GM12878 (cell line): ENCODE results near the gene RASGRF1. TPM values are rescaled to one million over a fixed set of nuclear protein-coding genes. Genes with fewer than 3 reads are reported as not detected.

Experiments used
- ATAC-seq: fragments of 200-7000 bp; cut with Tn5 transposase; 3 replicates; pipeline ENCODE4 v1.9.1; 2020; ENCODE audit warnings: mild to moderate bottlenecking, moderate library complexity
- BruUV-seq: library from RNA; stranded (reverse); fragments of 400-500 nt; replicated peaks from 2 replicates; lab custom pipeline; 2021; lab: Mats Ljungman, UMichigan
- CTCF ChIA-PET: fragments of 300-600 bp; sonication (Branson Sonifier 250); formaldehyde crosslinking; extraction: SDS; loops from one replicate; lab custom pipeline; 2021; ENCODE audit warnings: inconsistent platforms; lab: Yijun Ruan, JAX
- POLR2A ChIA-PET: fragments of 350-600 bp; formaldehyde crosslinking; extraction: SDS; loops from one replicate; lab custom pipeline; 2021; ENCODE audit warnings: inconsistent platforms; lab: Charles Lee
- RAD21 ChIA-PET: fragments of 300-600 bp; sonication (Branson Sonifier 250); formaldehyde crosslinking; loops from one replicate; lab custom pipeline; 2023; ENCODE audit warnings: antibody characterized with exemption; ENCODE audit not compliant: unreplicated experiment; lab: Charles Lee
- SMC1A ChIA-PET: fragments of 300-600 bp; sonication (Branson Sonifier 250); formaldehyde crosslinking; loops from one replicate; lab custom pipeline; 2023; ENCODE audit not compliant: unreplicated experiment, uncharacterized antibody; lab: Charles Lee
- DNase-seq: peaks from one replicate; pipeline ENCODE4 v3.0.0-alpha.2; 2011; ENCODE audit warnings: low read depth, low spot score
- FAIRE-seq: peaks from 3 replicates; lab custom pipeline; 2011; peaks lifted over from hg19 to GRCh38; lab: Jason Lieb, UNC
- H2AFZ ChIP-seq: 2 replicates; pipeline ENCODE4 v1.6.0; 2011; ENCODE audit warnings: low read depth, low read length, control low read depth; ENCODE audit not compliant: control insufficient read depth
- H3K27ac ChIP-seq: 2 replicates; pipeline ENCODE4 v1.5.1; 2011; ENCODE audit warnings: control low read depth; ENCODE audit not compliant: control insufficient read depth, insufficient read depth
- H3K27me3 ChIP-seq, 2 experiments: replicated peaks in 1 of 2; 2 replicates each; pipeline versions ENCODE4 v1.6.0 to v1.6.1; 2011; ENCODE audit warnings: low read length in 1 of 2; ENCODE audit not compliant: control insufficient read depth in 2 of 2, insufficient read depth in 2 of 2
- H3K36me3 ChIP-seq, 2 experiments: 2 replicates each; pipeline ENCODE4 v1.5.1; 2011; ENCODE audit warnings: low read length in 1 of 2; ENCODE audit not compliant: control insufficient read depth in 2 of 2, insufficient read depth in 2 of 2
- H3K4me1 ChIP-seq: 2 replicates; pipeline ENCODE4 v1.6.1; 2011; ENCODE audit warnings: mild to moderate bottlenecking, low read length, moderate library complexity, mixed read lengths; ENCODE audit not compliant: control insufficient read depth, insufficient read depth
- H3K4me2 ChIP-seq: 2 replicates; pipeline ENCODE4 v1.6.0; 2011; ENCODE audit warnings: control low read depth; ENCODE audit not compliant: control insufficient read depth, insufficient read depth
- H3K4me3 ChIP-seq: fragments of 200-600 bp; sonication (generic); 2 replicates; pipeline ENCODE4 v1.5.1; 2016
- H3K79me2 ChIP-seq: 2 replicates; pipeline ENCODE4 v1.6.0; 2011; ENCODE audit warnings: low read length; ENCODE audit not compliant: control insufficient read depth, insufficient read depth
- H3K9ac ChIP-seq: 2 replicates; pipeline ENCODE4 v1.8.0; 2011; ENCODE audit warnings: low read length, control low read depth, mixed read lengths; ENCODE audit not compliant: control insufficient read depth, insufficient read depth
- H3K9me3 ChIP-seq: replicated peaks from 3 replicates; pipeline ENCODE4 v1.5.1; 2011; ENCODE audit warnings: mild to moderate bottlenecking, low read length; ENCODE audit not compliant: control insufficient read depth, insufficient read depth
- H4K20me1 ChIP-seq: 2 replicates; pipeline ENCODE4 v1.6.0; 2011; ENCODE audit not compliant: control insufficient read depth, insufficient read depth
- POLR2A ChIP-seq: IDR thresholded peaks from 2 replicates; pipeline ENCODE4 v1.6.1; 2011; ENCODE audit warnings: low read depth, mild to moderate bottlenecking, low read length
- WGBS: methylation state at CpG from one replicate; pipeline ENCODE4 v1.1.6; 2016; ENCODE audit warnings: low lambda C conversion rate; ENCODE audit not compliant: insufficient replicate concordance, insufficient coverage; ENCODE audit errors: missing lambda C conversion rate; 5-methylcytosine and 5-hydroxymethylcytosine counted together
- in situ Hi-C: fragments of 300-500 bp; cut with MboI; formaldehyde crosslinking; loops from 9 replicates; pipeline ENCODE4 v1.14.3; 2018; ENCODE audit warnings: mixed read lengths
- intact Hi-C: fragments of 100-400 bp; cut with micrococcal nuclease; formaldehyde crosslinking; loops from one replicate; pipeline ENCODE4 v1.14.2; 2022; ENCODE audit not compliant: unreplicated experiment
- polyA plus RNA-seq, 11 experiments: library from polyadenylated mRNA; depleted of rRNA in 4 of 11; unstranded in 6 of 11; stranded (reverse) in 5 of 11; fragments of >200 nt; fragmentation: Nextera tagmentation in 4 of 11; fragmentation: Illumina TruSeq in 1 of 11; extraction: Ambion mirVana in 4 of 11; extraction: Trizol in 1 of 11; gene quantifications; 1 replicate in 1 of 11; 2 replicates in 10 of 11; pipeline versions ENCODE4 v1.2.1 to v1.2.3, GENCODE V29; 2011 to 2016; ENCODE audit warnings: inconsistent platforms in 2 of 11, missing spikeins in 2 of 11, low read depth in 1 of 11
- total RNA-seq, 4 experiments: library from RNA; depleted of rRNA in 3 of 4; stranded (reverse); fragments of >200 nt in 3 of 4; fragmentation: Illumina TruSeq in 1 of 4; extraction: Trizol in 1 of 4; gene quantifications; 2 replicates each; pipeline versions ENCODE4 v1.2.1 to v1.2.3, GENCODE V29; 2013 to 2021
- TF ChIP-seq, protein P1 (sequence below): fragments of 150-350 bp; IDR thresholded peaks from 2 replicates; pipeline ENCODE4 v1.6.1; 2014; ENCODE audit warnings: mild to moderate bottlenecking, low read depth, low read length

Gene RASGRF1
- total and polyA plus RNA-seq, 10 of the 15 experiments (the other 5 are each of a cell fraction or from before 2014, with no cell fraction given) = 0.20 to 1.9 (median 0.86) TPM

DNA sequence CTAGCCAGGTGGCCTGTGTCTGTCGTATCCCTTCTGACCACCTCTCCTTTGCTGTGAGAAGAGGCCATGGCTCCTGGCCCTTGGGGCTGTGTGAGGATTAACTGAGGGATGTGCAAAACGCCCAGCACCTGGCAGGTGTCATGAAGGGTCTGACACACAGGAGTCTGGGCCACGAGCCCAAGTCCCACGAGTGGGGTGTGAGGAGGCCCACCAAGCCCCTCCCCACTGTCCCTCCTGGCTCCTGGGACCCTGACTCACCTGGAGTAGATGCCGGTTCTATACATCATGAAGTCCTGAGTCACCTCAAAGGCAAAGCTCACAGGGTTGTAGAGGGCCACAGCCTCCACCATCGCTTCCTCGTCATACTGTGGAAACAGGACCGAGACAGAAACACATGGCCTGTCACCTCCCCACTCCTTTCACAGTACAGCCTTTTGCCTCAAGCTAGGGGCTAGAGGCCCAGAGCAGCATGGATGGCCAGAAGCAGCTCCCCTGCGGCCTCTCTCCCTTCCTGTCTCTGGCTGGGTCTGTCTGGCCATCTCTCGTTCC, 165.4 kb downstream of the RASGRF1 start:
- H3K9ac ChIP-seq = no peak overlapping the region
- no peaks in the 10 kb centered on the region; the same call in 1 of the 2 replicates for H3K4me1 ChIP-seq
- in situ Hi-C loops (no loop called here), intact Hi-C loops (no loop called here)
- no peaks in the 10 kb centered on the region for H3K27me3 ChIP-seq
- H3K4me3 ChIP-seq = no peak overlapping the region
- ChIA-PET SMC1A (interaction anchor here (0.7 to 3.4 kb wide), 7 partner anchors 11 to 96 kb away, joined by 3 to 10 read pairs (median 6); no protein-coding TSS in a partner anchor), RAD21 (interaction anchor here (0.7 to 1.6 kb wide), 3 partner anchors 18 to 58 kb away, joined by 3 read pairs; no protein-coding TSS in a partner anchor), POLR2A (interaction anchor here (0.6 kb wide), 1 partner anchor 97 kb away, joined by 3 read pairs; no protein-coding TSS in a partner anchor), CTCF (interaction anchor here (0.5 to 2.7 kb wide), 6 partner anchors 15 to 103 kb away, joined by 3 to 9 read pairs (median 6); no protein-coding TSS in a partner anchor)
- TF ChIP-seq, protein P1, sequence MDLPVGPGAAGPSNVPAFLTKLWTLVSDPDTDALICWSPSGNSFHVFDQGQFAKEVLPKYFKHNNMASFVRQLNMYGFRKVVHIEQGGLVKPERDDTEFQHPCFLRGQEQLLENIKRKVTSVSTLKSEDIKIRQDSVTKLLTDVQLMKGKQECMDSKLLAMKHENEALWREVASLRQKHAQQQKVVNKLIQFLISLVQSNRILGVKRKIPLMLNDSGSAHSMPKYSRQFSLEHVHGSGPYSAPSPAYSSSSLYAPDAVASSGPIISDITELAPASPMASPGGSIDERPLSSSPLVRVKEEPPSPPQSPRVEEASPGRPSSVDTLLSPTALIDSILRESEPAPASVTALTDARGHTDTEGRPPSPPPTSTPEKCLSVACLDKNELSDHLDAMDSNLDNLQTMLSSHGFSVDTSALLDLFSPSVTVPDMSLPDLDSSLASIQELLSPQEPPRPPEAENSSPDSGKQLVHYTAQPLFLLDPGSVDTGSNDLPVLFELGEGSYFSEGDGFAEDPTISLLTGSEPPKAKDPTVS = no peak
- peak; percentile 47; the same call in 1 of the 2 replicates for TF ChIP-seq POLR2A
- DNase-seq (no peak), FAIRE-seq (no peak), ATAC-seq (no peak)
- H3K27ac ChIP-seq = no peak overlapping the region
- no peaks in the 10 kb centered on the region for H3K9me3 ChIP-seq
- WGBS = 87% methylated on average over 10 of the region's 10 CpGs
- peaks cover 49 to 61% of the 10 kb centered on the region in 2 experiments for H3K36me3 ChIP-seq
- H4K20me1 ChIP-seq = no peaks in the 10 kb centered on the region; the same call in 1 of the 2 replicates
- no peak overlapping the region for H3K4me2 ChIP-seq
- H2AFZ ChIP-seq = no peak overlapping the region
- no peaks in the 10 kb centered on the region for H3K79me2 ChIP-seq
- BruUV-seq = no TSS peak
